NT2/D1 (cell line): ENCODE results near the gene PTPN14.

Experiments used
- SUZ12 ChIP-seq: IDR thresholded peaks from 2 replicates; pipeline ENCODE4 v1.6.1; 2011; ENCODE audit not compliant: insufficient read length, insufficient read depth; ENCODE audit errors: extremely low read depth
- YY1 ChIP-seq: IDR thresholded peaks from 2 replicates; pipeline ENCODE4 v1.6.1; 2011; ENCODE audit not compliant: insufficient read length, insufficient read depth
- ZNF274 ChIP-seq: IDR thresholded peaks from 2 replicates; pipeline ENCODE4 v1.6.1; 2011; ENCODE audit warnings: mild to moderate bottlenecking, low read depth, low read length

DNA sequence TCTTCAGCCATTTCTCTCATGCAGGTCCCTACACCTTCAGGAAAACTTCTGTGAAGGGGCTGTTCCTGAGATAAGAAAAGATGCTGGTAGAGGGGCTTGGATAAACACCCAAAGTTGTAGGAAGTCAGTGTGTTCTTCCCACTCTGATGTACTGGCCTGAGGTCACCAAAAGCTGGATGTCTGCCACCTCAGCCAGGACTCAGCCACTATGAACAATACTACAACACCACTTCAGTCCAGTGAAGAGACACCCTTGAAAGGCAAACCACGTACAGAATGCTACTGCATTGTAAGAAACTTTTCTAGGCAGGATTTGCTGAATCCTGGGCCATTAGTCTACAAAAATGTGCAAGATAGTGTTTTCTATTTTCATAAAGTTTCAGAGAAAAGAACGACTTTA lies 2.4 kb downstream of the PTPN14 start:
- no peak for TF ChIP-seq ZNF274
- TF ChIP-seq YY1, result no peak
- TF ChIP-seq SUZ12, result no peak
